ENCODE data around the gene SERPINC1. TPM values are rescaled to one million over a fixed set of nuclear protein-coding genes. Genes with fewer than 3 reads are reported as not detected.
A peak's percentile ranks its signal among the peaks of the same experiment; 100 is the strongest.

The SERPINC1 gene
- total and polyA plus RNA-seq, 10 of the 15 experiments (the other 5 are each of a cell fraction or from before 2014, with no cell fraction given): 0.11 to 0.44 TPM; not detected in 8

GRCh38 chr1:173865468-173866164, 51.5 kb downstream of the SERPINC1 start (continued):
- TF ChIP-seq EP300 (IDR thresholded peaks at IDR 0.05; ENCODE audit: borderline replicate concordance in 1 of 2, control insufficient read depth in 1 of 2, low read depth in 2 of 2, low read length in 2 of 2): no peak
- TF ChIP-seq RCOR1 (conservative IDR thresholded peaks at IDR 0.05; ENCODE audit: low read depth, low read length): no peak
- no peak for TF ChIP-seq MTA3 (IDR thresholded peaks at IDR 0.05; ENCODE audit: borderline replicate concordance, low read length)
- TF ChIP-seq ZZZ3 (IDR thresholded peaks at IDR 0.05; ENCODE audit: control insufficient read depth, insufficient read length, low read depth): no peak
- no peak for TF ChIP-seq IKZF1 (conservative IDR thresholded peaks at IDR 0.05)

GRCh38 chr1:173864179-173864867, 52.8 kb downstream of the SERPINC1 start:
- TF ChIP-seq RELA (IDR thresholded peaks at IDR 0.05; ENCODE audit: borderline replicate concordance, partially characterized antibody) (no peak), CBFB (IDR thresholded peaks at IDR 0.05; ENCODE audit: low read depth) (0 out of 2 replicates have a peak, but pooled peaks have one; percentile 14), ATF7 (IDR thresholded peaks at IDR 0.05; ENCODE audit: low read depth) (peak; percentile 63)
- peaks cover 41% of the 10 kb centered on the region for H3K79me2 ChIP-seq (ENCODE audit: control insufficient read depth, insufficient read depth, low read length)
- DNase-seq (ENCODE audit: low read depth, low spot score): no peak
- H3K9me3 ChIP-seq (replicated peaks; ENCODE audit: control insufficient read depth, insufficient read depth, low read length): no peaks in the 10 kb centered on the region
- BruUV-seq (replicated peaks): no TSS peak
- 8% methylated on average over 5 of the region's 5 CpGs for WGBS (ENCODE audit: insufficient coverage, insufficient replicate concordance, low lambda C conversion rate, missing lambda C conversion rate)
- RAD21 ChIA-PET (ENCODE audit: unreplicated experiment): interaction anchor here (1.3 kb wide), 1 partner anchor 434 kb away, joined by 3 read pairs; no protein-coding TSS in a partner anchor
- peak; percentile 27 for FAIRE-seq
- H3K9ac ChIP-seq (ENCODE audit: control insufficient read depth, insufficient read depth, low read length): peak overlapping the region; percentile 73
- intact Hi-C loops (cut with micrococcal nuclease; ENCODE audit: unreplicated experiment): loop anchor here (10.0 kb wide), 2 partner anchors 140 to 350 kb away; no protein-coding TSS in a partner anchor
- H2AFZ ChIP-seq (ENCODE audit: control insufficient read depth, low read depth, low read length): no peak overlapping the region
- H4K20me1 ChIP-seq (ENCODE audit: control insufficient read depth, insufficient read depth): no peaks in the 10 kb centered on the region
- in situ Hi-C loops (cut with MboI): no loop called here
- CTCF ChIA-PET: interaction anchor here (1.1 to 3.9 kb wide), 9 partner anchors 12 to 1122 kb away, joined by 3 to 15 read pairs (median 4); partner anchors contain the start of genes CENPL, DARS2 and KLHL20
- peak overlapping the region; percentile 81 for H3K4me3 ChIP-seq
- peak overlapping the region; percentile 76 for H3K4me2 ChIP-seq (ENCODE audit: control insufficient read depth, insufficient read depth)
- SMC1A ChIA-PET (ENCODE audit: uncharacterized antibody, unreplicated experiment): interaction anchor here (0.9 to 1.2 kb wide), 5 partner anchors 9 to 155 kb away, joined by 3 to 6 read pairs (median 5); no protein-coding TSS in a partner anchor
- POLR2A ChIA-PET: interaction anchor here (0.7 to 1.7 kb wide), 4 partner anchors 13 to 44 kb away, joined by 3 to 6 read pairs (median 4); partner anchors contain the start of gene DARS2
- ATAC-seq: no peak
- H3K4me1 ChIP-seq (ENCODE audit: control insufficient read depth, insufficient read depth, low read length): peaks cover 4% of the 10 kb centered on the region; the same call in 1 of the 2 replicates
- peaks cover 4 to 31% of the 10 kb centered on the region in 2 experiments for H3K36me3 ChIP-seq (ENCODE audit: control insufficient read depth in 2 of 2, insufficient read depth in 2 of 2, low read length in 1 of 2)
- no peaks in the 10 kb centered on the region for H3K27me3 ChIP-seq (replicated peaks in 1 of 2; ENCODE audit: control insufficient read depth in 2 of 2, insufficient read depth in 2 of 2, low read length in 1 of 2)
- H3K27ac ChIP-seq (ENCODE audit: control insufficient read depth, insufficient read depth): no peak overlapping the region; the same call in 1 of the 2 replicates

All from GM12878 (cell line).